Adrenal gland (tissue), 12 donors: Measurements from ENCODE around the gene HHIPL1. TPM values are rescaled to one million over a fixed set of nuclear protein-coding genes. Genes with fewer than 3 reads are reported as not detected.

ENCODE experiments used
- DNase-seq, 7 donors: peaks; one replicate each; pipeline ENCODE4 v3.0.0-alpha.2; 2019 to 2020
- H3K27ac ChIP-seq, 5 donors: fragments of 200-600 bp; sonication (generic) in 4 of 5; 1 replicate in 3 of 5; 2 replicates in 2 of 5; pipeline versions ENCODE4 v1.5.1 to v1.8.0; 2016 to 2020; ENCODE audit warnings: mild to moderate bottlenecking in 1 of 5
- H3K27me3 ChIP-seq: fragments of 200-600 bp; 2 replicates; pipeline ENCODE4 v1.8.0; 2021
- H3K36me3 ChIP-seq, 2 donors: fragments of 200-600 bp; replicated peaks in 1 of 2; 1 replicate in 1 of 2; 2 replicates in 1 of 2; pipeline versions ENCODE4 v1.5.1 to v1.8.0; 2018 to 2022
- H3K4me1 ChIP-seq, 2 donors: fragments of 200-600 bp; replicated peaks in 1 of 2; 1 replicate in 1 of 2; 2 replicates in 1 of 2; pipeline versions ENCODE4 v1.5.1 to v1.8.0; 2018 to 2021
- H3K4me3 ChIP-seq, 4 donors: fragments of 200-600 bp; sonication (generic) in 3 of 4; one replicate each; pipeline ENCODE4 v1.5.1; 2016 to 2018
- H3K9me3 ChIP-seq, 3 donors: fragments of 200-600 bp; sonication (generic) in 1 of 3; replicated peaks in 1 of 3; 1 replicate in 2 of 3; 2 replicates in 1 of 3; pipeline versions ENCODE4 v1.5.1 to v1.8.0; 2016 to 2021
- CTCF ChIP-seq, 6 experiments: fragments of 450-650 bp in 4 of 6; fragments of 200-600 bp in 2 of 6; sonication (generic) in 1 of 6; IDR thresholded peaks; 1 replicate in 5 of 6; 2 replicates in 1 of 6; pipeline versions ENCODE4 v1.5.1 to v1.8.0; 2016 to 2021; ENCODE audit warnings: antibody characterized with exemption in 6 of 6, mild to moderate bottlenecking in 2 of 6, moderate library complexity in 1 of 6
- POLR2A ChIP-seq, 2 donors: fragments of 450-650 bp; IDR thresholded peaks; one replicate each; pipeline ENCODE4 v1.6.1; 2017; ENCODE audit warnings: antibody characterized with exemption in 2 of 2, mild to moderate bottlenecking in 2 of 2, moderate library complexity in 1 of 2
- WGBS, 4 donors: extraction: QIAGEN DNeasy Blood & Tissue Kit in 2 of 4; methylation state at CpG; one replicate each; pipeline versions ENCODE4 v1.1.5 to v1.1.7; 2013 to 2017; 5-methylcytosine and 5-hydroxymethylcytosine counted together
- intact Hi-C, 2 donors: fragments of 100-400 bp; cut with DNase I; formaldehyde crosslinking; loops; one replicate each; pipeline versions ENCODE4 v1.14.1 to v1.15.0; 2022 to 2023
- polyA plus RNA-seq, 3 donors: library from polyadenylated mRNA; stranded (reverse); fragments of 200-250 nt in 2 of 3; fragments of 350-450 nt in 1 of 3; fragmentation: Illumina TruSeq in 1 of 3; extraction: RNeasy Lipid Tissue Mini Kit (QIAGEN cat#74804) in 1 of 3; gene quantifications; one replicate each; pipeline ENCODE4 v1.2.3, GENCODE V29; 2013 to 2014
- total RNA-seq, 9 donors: library from RNA; depleted of rRNA in 4 of 9; stranded (reverse); fragments of >200 nt in 4 of 9; fragments of 120-200 nt in 1 of 9; fragmentation: NEBNext Ultra II Directional in 1 of 9; extraction: Animal tissue kit (Norgen Biotek cat#: 25700) in 1 of 9; gene quantifications; one replicate each; pipeline versions ENCODE4 v1.1.0 to v1.2.4, GENCODE V29; 2013 to 2023
- donor health status: healthy with polysubstance abuse.
- donor health status: Bipolar disorder and iron deficiency.
- donor health status: DM: yes; HTN: yes; CAD: no.
- donor health status: DM: no; HTN: no; CAD: no.
- donor health status: DM: no; HTN: no; CAD: no.
- donor health status: DM: yes; HTN: yes; CAD: no.

HHIPL1 gene
- total and polyA plus RNA-seq, 12 donors, result 0.20 to 2.9 (median 1.3) TPM

GRCh38 chr14:99624971-99625370, 20.0 kb upstream of the HHIPL1 start:
- H3K9me3 ChIP-seq, result no peaks in the 10 kb centered on the region
- H3K4me1 ChIP-seq, result peaks cover 0 to 5% of the 10 kb centered on the region in 2 donors
- DNase-seq, result no peak
- H3K27ac ChIP-seq, result no peak overlapping the region
- TF ChIP-seq CTCF (IDR thresholded peaks at IDR 0.05) (no peak), POLR2A (IDR thresholded peaks at IDR 0.05) (no peak)
- 85 to 91% (median 88%) methylated on average over 11 to 13 of the region's 13 CpGs for WGBS, 4 donors
- no peak overlapping the region for H3K4me3 ChIP-seq
- no peaks in the 10 kb centered on the region for H3K36me3 ChIP-seq
- no peaks in the 10 kb centered on the region for H3K27me3 ChIP-seq
- intact Hi-C loops, result no loop called here

GRCh38 chr14:99625476-99625875, 19.5 kb upstream of the HHIPL1 start:
- intact Hi-C loops, result no loop called here
- no peaks in the 10 kb centered on the region for H3K9me3 ChIP-seq
- no peak overlapping the region for H3K4me3 ChIP-seq
- no peaks in the 10 kb centered on the region for H3K4me1 ChIP-seq
- no peak for DNase-seq
- no peaks in the 10 kb centered on the region for H3K27me3 ChIP-seq
- no peaks in the 10 kb centered on the region for H3K36me3 ChIP-seq
- TF ChIP-seq POLR2A (IDR thresholded peaks at IDR 0.05) (no peak), CTCF (IDR thresholded peaks at IDR 0.05) (no peak)
- H3K27ac ChIP-seq, result no peak overlapping the region
- 75 to 100% (median 87%) methylated on average over 1 to 3 of the region's 3 CpGs for whole genome bisulfite sequencing, 4 donors

- intact Hi-C loops, result no loop called here
- Histone ChIP-seq H3K27ac (no peak overlapping the region), H3K4me3 (no peak overlapping the region), H3K9me3 (no peaks in the 10 kb centered on the region), H3K36me3 (no peaks in the 10 kb centered on the region), H3K27me3 (no peaks in the 10 kb centered on the region), H3K4me1 (no peaks in the 10 kb centered on the region)
- TF ChIP-seq CTCF (IDR thresholded peaks at IDR 0.05), result no peak
- TF ChIP-seq POLR2A (IDR thresholded peaks at IDR 0.05), result no peak
- DNase-seq, result no peak
- 85 to 87% (median 86%) methylated on average over 7 to 11 of the region's 11 CpGs for WGBS, 4 donors
These were observed 18.8 kb upstream of the HHIPL1 start for GRCh38 chr14:99626041-99626648.

GRCh38 chr14:99627100-99627499, 17.8 kb upstream of the HHIPL1 start:
- intact Hi-C loops, result no loop called here

More at GRCh38 chr14:99627100-99627499, 17.8 kb upstream of the HHIPL1 start:
- Histone ChIP-seq H3K27me3 (no peaks in the 10 kb centered on the region), H3K27ac (no peak overlapping the region), H3K9me3 (no peaks in the 10 kb centered on the region), H3K4me3 (no peak overlapping the region), H3K4me1 (no peaks in the 10 kb centered on the region), H3K36me3 (no peaks in the 10 kb centered on the region)
- DNase-seq, result no peak
- no peak for TF ChIP-seq POLR2A (IDR thresholded peaks at IDR 0.05)
- no peak for TF ChIP-seq CTCF (IDR thresholded peaks at IDR 0.05)
- 74 to 92% (median 75%) methylated on average over 2 of the region's 2 CpGs for WGBS, 4 donors
